22Rv1 (cell line): ENCODE results near the gene CTNNA3.

Experiments used
- CTCF ChIP-seq: fragments of 450-650 bp; IDR thresholded peaks from 2 replicates; pipeline ENCODE4 v1.5.1; 2017; ENCODE audit warnings: mild to moderate bottlenecking
- ZFX ChIP-seq: fragments of 450-650 bp; IDR thresholded peaks from 2 replicates; pipeline ENCODE4 v1.6.1; 2017; ENCODE audit warnings: antibody characterized with exemption, borderline replicate concordance

DNA sequence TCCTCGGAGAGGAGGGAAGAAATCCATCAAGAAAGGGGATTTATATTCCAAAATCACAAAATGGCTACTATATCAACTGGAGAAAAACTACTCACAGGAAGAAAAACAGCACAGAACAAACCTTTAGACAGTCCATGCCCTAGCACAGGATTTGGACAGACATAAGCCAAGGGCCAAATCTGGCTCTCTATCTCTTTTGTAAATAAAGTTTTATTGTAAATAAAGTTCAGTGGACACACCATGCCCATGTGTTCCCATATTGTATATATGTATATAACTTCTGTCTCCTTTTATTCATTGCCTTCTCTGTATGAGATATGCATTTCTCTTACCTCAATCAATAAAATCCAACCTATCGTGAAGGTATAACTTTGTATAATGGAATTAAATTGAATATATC lies 1513.0 kb downstream of the CTNNA3 start:
- TF ChIP-seq CTCF (no peak), ZFX (no peak)
